HEK293 (cell line): ENCODE data around the gene SLC2A11.

Experiments used
- CTCF ChIA-PET: fragments of 350-600 bp; formaldehyde crosslinking; extraction: SDS; loops from one replicate; lab custom pipeline; 2021; ENCODE audit warnings: antibody characterized with exemption; lab: Yijun Ruan, JAX
- POLR2A ChIA-PET: fragments of 300-600 bp; formaldehyde crosslinking; extraction: SDS; loops from one replicate; lab custom pipeline; 2020; ENCODE audit warnings: antibody characterized with exemption, inconsistent platforms; lab: Yijun Ruan, JAX
- H3K27ac ChIP-seq: fragments of 200-500 bp; sonication (Bioruptor generic); 2 replicates; pipeline ENCODE4 v1.5.1; 2014; ENCODE audit warnings: low read depth, low read length, control low read depth, inconsistent platforms; ENCODE audit errors: extremely low read depth
- H3K36me3 ChIP-seq, 2 experiments: fragments of 200-500 bp in 1 of 2; sonication (Bioruptor generic) in 1 of 2; 1 replicate in 1 of 2; 2 replicates in 1 of 2; pipeline ENCODE4 v1.5.1; 2014 to 2017; ENCODE audit warnings: inconsistent platforms in 2 of 2, low read length in 2 of 2; ENCODE audit not compliant: control insufficient read depth in 2 of 2, insufficient read depth in 1 of 2
- H3K4me1 ChIP-seq: fragments of 200-500 bp; sonication (Bioruptor generic); 2 replicates; pipeline ENCODE4 v1.5.1; 2014; ENCODE audit warnings: mild to moderate bottlenecking, low read length, inconsistent platforms; ENCODE audit not compliant: control insufficient read depth, insufficient read depth
- H3K4me3 ChIP-seq: 2 replicates; pipeline ENCODE4 v1.5.1; 2011; ENCODE audit warnings: low read depth, mild to moderate bottlenecking, control low read depth, low read length, moderate library complexity
- H3K9me3 ChIP-seq: fragments of 200-500 bp; sonication (Bioruptor generic); 2 replicates; pipeline ENCODE4 v1.5.1; 2014; ENCODE audit warnings: low read depth, low read length, inconsistent platforms; ENCODE audit not compliant: control insufficient read depth, insufficient read depth
- BCL11B ChIP-seq: fragments of 450-650 bp; formaldehyde crosslinking; IDR thresholded peaks from 2 replicates; pipeline ENCODE4 v1.5.1; 2016; ENCODE audit warnings: low read depth, missing biosample characterization, missing genetic modification characterization
- FEZF1 ChIP-seq: fragments of 450-650 bp; formaldehyde crosslinking; IDR thresholded peaks from 2 replicates; pipeline ENCODE4 v1.5.1; 2016; ENCODE audit warnings: missing biosample characterization, missing genetic modification characterization
- GLI4 ChIP-seq: fragments of 450-650 bp; formaldehyde crosslinking; IDR thresholded peaks from 2 replicates; pipeline ENCODE4 v1.5.1; 2016; ENCODE audit warnings: missing biosample characterization, missing genetic modification characterization
- PRDM1 ChIP-seq: fragments of 450-650 bp; formaldehyde crosslinking; IDR thresholded peaks from 2 replicates; pipeline ENCODE4; 2016; ENCODE audit warnings: missing biosample characterization, missing genetic modification characterization
- SALL2 ChIP-seq: fragments of 450-650 bp; formaldehyde crosslinking; IDR thresholded peaks from 2 replicates; pipeline ENCODE4 v1.5.0; 2017; ENCODE audit warnings: missing biosample characterization, mild to moderate bottlenecking, missing genetic modification characterization, borderline replicate concordance
- ZFP41 ChIP-seq: fragments of 450-650 bp; formaldehyde crosslinking; IDR thresholded peaks from 2 replicates; pipeline ENCODE4 v1.5.1; 2016; ENCODE audit warnings: missing biosample characterization, missing genetic modification characterization, borderline replicate concordance
- ZNF169 ChIP-seq: fragments of 450-650 bp; formaldehyde crosslinking; IDR thresholded peaks from 2 replicates; pipeline ENCODE4 v1.5.1; 2016; ENCODE audit warnings: missing biosample characterization, missing genetic modification characterization
- ZNF175 ChIP-seq: fragments of 450-650 bp; formaldehyde crosslinking; IDR thresholded peaks from 2 replicates; pipeline ENCODE4 v1.5.1; 2016; ENCODE audit warnings: missing biosample characterization, missing genetic modification characterization
- ZNF223 ChIP-seq: fragments of 450-650 bp; formaldehyde crosslinking; IDR thresholded peaks from 2 replicates; pipeline ENCODE4 v1.5.1; 2016; ENCODE audit warnings: missing biosample characterization, missing genetic modification characterization
- ZNF514 ChIP-seq: fragments of 450-650 bp; formaldehyde crosslinking; IDR thresholded peaks from 2 replicates; pipeline ENCODE4 v1.5.1; 2016; ENCODE audit warnings: missing biosample characterization, missing genetic modification characterization
- ZNF600 ChIP-seq: fragments of 450-650 bp; formaldehyde crosslinking; IDR thresholded peaks from 2 replicates; pipeline ENCODE4 v1.5.1; 2016; ENCODE audit warnings: missing biosample characterization, missing genetic modification characterization
- ZNF629 ChIP-seq: fragments of 450-650 bp; formaldehyde crosslinking; IDR thresholded peaks from 2 replicates; pipeline ENCODE4 v1.5.1; 2017; ENCODE audit warnings: missing biosample characterization, missing genetic modification characterization
- ZNF707 ChIP-seq: fragments of 450-650 bp; formaldehyde crosslinking; IDR thresholded peaks from 2 replicates; pipeline ENCODE4 v1.5.1; 2016; ENCODE audit warnings: missing biosample characterization, missing genetic modification characterization
- ZNF777 ChIP-seq: fragments of 450-650 bp; formaldehyde crosslinking; IDR thresholded peaks from 2 replicates; pipeline ENCODE4 v1.5.1; 2017; ENCODE audit warnings: missing biosample characterization, missing genetic modification characterization, borderline replicate concordance
- ZXDB ChIP-seq: fragments of 450-650 bp; formaldehyde crosslinking; IDR thresholded peaks from 2 replicates; pipeline ENCODE4 v1.5.1; 2016; ENCODE audit warnings: missing biosample characterization, missing genetic modification characterization
- TF ChIP-seq, protein P1 (sequence below): fragments of 450-650 bp; formaldehyde crosslinking; IDR thresholded peaks from 2 replicates; pipeline ENCODE4 v1.5.0; 2017; ENCODE audit warnings: missing biosample characterization, missing genetic modification characterization, borderline replicate concordance
- TF ChIP-seq, protein P2 (sequence below): fragments of 450-650 bp; formaldehyde crosslinking; IDR thresholded peaks from 2 replicates; pipeline ENCODE4 v1.5.1; 2016; ENCODE audit warnings: missing biosample characterization, missing genetic modification characterization, borderline replicate concordance
- TF ChIP-seq, protein P3 (sequence below): fragments of 450-650 bp; formaldehyde crosslinking; IDR thresholded peaks from 2 replicates; pipeline ENCODE4 v1.5.1; 2016; ENCODE audit warnings: missing biosample characterization, missing genetic modification characterization
- TF ChIP-seq, protein P4 (sequence below): fragments of 450-650 bp; formaldehyde crosslinking; IDR thresholded peaks from 2 replicates; pipeline ENCODE4 v1.5.1; 2016; ENCODE audit warnings: missing biosample characterization, missing genetic modification characterization
- TF ChIP-seq, protein P5 (sequence below): IDR thresholded peaks from 2 replicates; pipeline ENCODE4 v1.6.1; 2011; ENCODE audit warnings: mild to moderate bottlenecking, low read depth, low read length, borderline replicate concordance

SLC2A11 gene

DNA sequence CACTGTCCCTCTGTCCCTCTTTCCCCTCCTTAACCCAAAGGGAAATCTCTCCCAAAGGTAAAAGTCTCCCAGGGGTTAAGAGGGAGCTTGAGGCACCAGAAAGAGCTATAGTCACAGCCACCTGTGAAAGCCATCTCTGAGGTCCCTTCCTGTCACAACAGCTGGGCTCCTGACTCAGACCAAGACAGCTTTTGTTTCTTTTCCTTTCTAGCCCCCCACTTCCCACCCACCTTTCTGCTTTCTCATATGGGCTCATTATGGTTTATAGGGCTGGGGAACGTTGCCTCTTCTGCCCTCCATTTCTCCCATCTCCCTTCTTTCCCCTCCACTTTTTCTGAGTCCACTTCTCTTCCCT lies 55.6 kb downstream of the SLC2A11 start (continued):
- peak; percentile 64; the same call in 1 of the 2 replicates for TF ChIP-seq PRDM1
- no peak for TF ChIP-seq ZXDB (tag by site-specific recombination)
- TF ChIP-seq, all 188 proteins: peak for 2

DNA sequence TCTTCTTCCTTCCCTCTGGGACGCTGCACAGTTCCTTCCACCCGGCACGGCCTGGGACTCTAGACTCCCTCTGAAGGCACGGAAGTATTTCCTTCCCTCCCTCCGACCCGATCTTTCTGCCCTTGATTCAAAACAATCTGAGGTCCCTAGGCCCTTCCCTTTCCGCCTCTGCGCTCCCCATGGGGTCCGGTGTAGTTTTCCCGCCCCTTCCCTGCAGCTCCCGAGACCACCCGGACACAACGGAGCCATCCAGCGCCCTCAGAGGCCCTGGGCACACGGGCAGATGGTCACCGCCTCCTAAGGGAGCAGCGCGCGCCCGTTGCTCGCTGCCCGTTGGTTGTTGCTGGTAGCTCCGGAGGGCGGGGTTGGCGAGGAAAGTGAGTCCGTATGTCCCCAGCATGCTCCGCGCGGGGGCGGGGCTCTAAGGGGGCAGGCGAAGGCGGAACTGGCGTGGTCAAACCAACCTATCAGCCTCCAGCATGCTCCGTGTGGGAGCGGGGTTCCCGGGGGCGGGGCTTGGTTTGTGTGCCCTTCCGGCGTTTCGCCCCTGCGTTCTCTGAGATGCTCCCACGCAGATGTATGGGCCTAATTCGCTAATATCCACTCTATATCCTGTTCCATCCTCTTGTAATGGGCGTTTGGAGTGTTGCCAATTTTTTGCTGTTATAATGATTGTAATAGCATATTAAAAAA lies 56.1 kb downstream of the SLC2A11 start:
- Histone ChIP-seq H3K36me3 (no peaks in the 10 kb centered on the region), H3K9me3 (no peaks in the 10 kb centered on the region), H3K4me1 (peaks cover 4% of the 10 kb centered on the region; the same call in 1 of the 2 replicates), H3K27ac (peak overlapping the region; percentile 94), H3K4me3 (peak overlapping the region; percentile 63)
- ChIA-PET CTCF (interaction anchor here (0.6 to 1.4 kb wide), 6 partner anchors 14 to 20 kb away, joined by 3 to 4 read pairs (median 4); partner anchors contain the start of gene MIF), POLR2A (interaction anchor here (0.6 to 3.7 kb wide), 22 partner anchors 8 to 197 kb away, joined by 3 to 71 read pairs (median 4); partner anchors contain the start of genes MIF and SLC2A11)
- no peak for TF ChIP-seq ZNF514 (tag by site-specific recombination)
- no peak for TF ChIP-seq BCL11B (tag by site-specific recombination)
- TF ChIP-seq, protein P1, sequence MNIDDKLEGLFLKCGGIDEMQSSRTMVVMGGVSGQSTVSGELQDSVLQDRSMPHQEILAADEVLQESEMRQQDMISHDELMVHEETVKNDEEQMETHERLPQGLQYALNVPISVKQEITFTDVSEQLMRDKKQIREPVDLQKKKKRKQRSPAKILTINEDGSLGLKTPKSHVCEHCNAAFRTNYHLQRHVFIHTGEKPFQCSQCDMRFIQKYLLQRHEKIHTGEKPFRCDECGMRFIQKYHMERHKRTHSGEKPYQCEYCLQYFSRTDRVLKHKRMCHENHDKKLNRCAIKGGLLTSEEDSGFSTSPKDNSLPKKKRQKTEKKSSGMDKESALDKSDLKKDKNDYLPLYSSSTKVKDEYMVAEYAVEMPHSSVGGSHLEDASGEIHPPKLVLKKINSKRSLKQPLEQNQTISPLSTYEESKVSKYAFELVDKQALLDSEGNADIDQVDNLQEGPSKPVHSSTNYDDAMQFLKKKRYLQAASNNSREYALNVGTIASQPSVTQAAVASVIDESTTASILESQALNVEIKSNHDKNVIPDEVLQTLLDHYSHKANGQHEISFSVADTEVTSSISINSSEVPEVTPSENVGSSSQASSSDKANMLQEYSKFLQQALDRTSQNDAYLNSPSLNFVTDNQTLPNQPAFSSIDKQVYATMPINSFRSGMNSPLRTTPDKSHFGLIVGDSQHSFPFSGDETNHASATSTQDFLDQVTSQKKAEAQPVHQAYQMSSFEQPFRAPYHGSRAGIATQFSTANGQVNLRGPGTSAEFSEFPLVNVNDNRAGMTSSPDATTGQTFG (tag by site-specific recombination) = no peak
- no peak for TF ChIP-seq ZNF707 (tag by site-specific recombination)
- TF ChIP-seq, protein P2, sequence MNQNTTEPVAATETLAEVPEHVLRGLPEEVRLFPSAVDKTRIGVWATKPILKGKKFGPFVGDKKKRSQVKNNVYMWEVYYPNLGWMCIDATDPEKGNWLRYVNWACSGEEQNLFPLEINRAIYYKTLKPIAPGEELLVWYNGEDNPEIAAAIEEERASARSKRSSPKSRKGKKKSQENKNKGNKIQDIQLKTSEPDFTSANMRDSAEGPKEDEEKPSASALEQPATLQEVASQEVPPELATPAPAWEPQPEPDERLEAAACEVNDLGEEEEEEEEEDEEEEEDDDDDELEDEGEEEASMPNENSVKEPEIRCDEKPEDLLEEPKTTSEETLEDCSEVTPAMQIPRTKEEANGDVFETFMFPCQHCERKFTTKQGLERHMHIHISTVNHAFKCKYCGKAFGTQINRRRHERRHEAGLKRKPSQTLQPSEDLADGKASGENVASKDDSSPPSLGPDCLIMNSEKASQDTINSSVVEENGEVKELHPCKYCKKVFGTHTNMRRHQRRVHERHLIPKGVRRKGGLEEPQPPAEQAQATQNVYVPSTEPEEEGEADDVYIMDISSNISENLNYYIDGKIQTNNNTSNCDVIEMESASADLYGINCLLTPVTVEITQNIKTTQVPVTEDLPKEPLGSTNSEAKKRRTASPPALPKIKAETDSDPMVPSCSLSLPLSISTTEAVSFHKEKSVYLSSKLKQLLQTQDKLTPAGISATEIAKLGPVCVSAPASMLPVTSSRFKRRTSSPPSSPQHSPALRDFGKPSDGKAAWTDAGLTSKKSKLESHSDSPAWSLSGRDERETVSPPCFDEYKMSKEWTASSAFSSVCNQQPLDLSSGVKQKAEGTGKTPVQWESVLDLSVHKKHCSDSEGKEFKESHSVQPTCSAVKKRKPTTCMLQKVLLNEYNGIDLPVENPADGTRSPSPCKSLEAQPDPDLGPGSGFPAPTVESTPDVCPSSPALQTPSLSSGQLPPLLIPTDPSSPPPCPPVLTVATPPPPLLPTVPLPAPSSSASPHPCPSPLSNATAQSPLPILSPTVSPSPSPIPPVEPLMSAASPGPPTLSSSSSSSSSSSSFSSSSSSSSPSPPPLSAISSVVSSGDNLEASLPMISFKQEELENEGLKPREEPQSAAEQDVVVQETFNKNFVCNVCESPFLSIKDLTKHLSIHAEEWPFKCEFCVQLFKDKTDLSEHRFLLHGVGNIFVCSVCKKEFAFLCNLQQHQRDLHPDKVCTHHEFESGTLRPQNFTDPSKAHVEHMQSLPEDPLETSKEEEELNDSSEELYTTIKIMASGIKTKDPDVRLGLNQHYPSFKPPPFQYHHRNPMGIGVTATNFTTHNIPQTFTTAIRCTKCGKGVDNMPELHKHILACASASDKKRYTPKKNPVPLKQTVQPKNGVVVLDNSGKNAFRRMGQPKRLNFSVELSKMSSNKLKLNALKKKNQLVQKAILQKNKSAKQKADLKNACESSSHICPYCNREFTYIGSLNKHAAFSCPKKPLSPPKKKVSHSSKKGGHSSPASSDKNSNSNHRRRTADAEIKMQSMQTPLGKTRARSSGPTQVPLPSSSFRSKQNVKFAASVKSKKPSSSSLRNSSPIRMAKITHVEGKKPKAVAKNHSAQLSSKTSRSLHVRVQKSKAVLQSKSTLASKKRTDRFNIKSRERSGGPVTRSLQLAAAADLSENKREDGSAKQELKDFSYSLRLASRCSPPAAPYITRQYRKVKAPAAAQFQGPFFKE (tag by site-specific recombination) = no peak
- TF ChIP-seq ZNF600 (tag by site-specific recombination) = no peak
- TF ChIP-seq, protein P3, sequence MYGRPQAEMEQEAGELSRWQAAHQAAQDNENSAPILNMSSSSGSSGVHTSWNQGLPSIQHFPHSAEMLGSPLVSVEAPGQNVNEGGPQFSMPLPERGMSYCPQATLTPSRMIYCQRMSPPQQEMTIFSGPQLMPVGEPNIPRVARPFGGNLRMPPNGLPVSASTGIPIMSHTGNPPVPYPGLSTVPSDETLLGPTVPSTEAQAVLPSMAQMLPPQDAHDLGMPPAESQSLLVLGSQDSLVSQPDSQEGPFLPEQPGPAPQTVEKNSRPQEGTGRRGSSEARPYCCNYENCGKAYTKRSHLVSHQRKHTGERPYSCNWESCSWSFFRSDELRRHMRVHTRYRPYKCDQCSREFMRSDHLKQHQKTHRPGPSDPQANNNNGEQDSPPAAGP (tag by site-specific recombination) = no peak; the same call in 1 of the 2 replicates
- TF ChIP-seq ZNF777 (tag by site-specific recombination) = no peak
- TF ChIP-seq ZNF175 (tag by site-specific recombination) = no peak
- TF ChIP-seq, protein P4, sequence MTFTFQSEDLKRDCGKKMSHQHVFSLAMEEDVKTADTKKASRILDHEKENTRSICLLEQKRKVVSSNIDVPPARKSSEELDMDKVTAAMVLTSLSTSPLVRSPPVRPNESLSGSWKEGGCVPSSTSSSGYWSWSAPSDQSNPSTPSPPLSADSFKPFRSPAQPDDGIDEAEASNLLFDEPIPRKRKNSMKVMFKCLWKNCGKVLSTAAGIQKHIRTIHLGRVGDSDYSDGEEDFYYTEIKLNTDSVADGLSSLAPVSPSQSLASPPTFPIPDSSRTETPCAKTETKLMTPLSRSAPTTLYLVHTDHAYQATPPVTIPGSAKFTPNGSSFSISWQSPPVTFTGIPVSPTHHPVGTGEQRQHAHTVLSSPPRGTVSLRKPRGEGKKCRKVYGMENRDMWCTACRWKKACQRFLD = no peak
- TF ChIP-seq ZNF169 = no peak
- no peak for TF ChIP-seq ZFP41 (tag by site-specific recombination)
- TF ChIP-seq SALL2 (tag by site-specific recombination) = no peak
- TF ChIP-seq ZNF223 (tag by site-specific recombination) = no peak
- TF ChIP-seq GLI4 (tag by site-specific recombination) = no peak
- 0 out of 2 replicates have a peak, but pooled peaks have one; percentile 27 for TF ChIP-seq FEZF1 (tag by site-specific recombination)
- TF ChIP-seq, protein P5, sequence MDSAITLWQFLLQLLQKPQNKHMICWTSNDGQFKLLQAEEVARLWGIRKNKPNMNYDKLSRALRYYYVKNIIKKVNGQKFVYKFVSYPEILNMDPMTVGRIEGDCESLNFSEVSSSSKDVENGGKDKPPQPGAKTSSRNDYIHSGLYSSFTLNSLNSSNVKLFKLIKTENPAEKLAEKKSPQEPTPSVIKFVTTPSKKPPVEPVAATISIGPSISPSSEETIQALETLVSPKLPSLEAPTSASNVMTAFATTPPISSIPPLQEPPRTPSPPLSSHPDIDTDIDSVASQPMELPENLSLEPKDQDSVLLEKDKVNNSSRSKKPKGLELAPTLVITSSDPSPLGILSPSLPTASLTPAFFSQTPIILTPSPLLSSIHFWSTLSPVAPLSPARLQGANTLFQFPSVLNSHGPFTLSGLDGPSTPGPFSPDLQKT = no peak
- TF ChIP-seq ZNF629 (tag by site-specific recombination) = peak; percentile 49; the same call in 1 of the 2 replicates
